Ishikawa (cell line): ENCODE measurements around the gene GCAT.

Experiments used
- CEBPB ChIP-seq: IDR thresholded peaks from 2 replicates; pipeline ENCODE4 v1.6.1; 2012
- CREB1 ChIP-seq: IDR thresholded peaks from 2 replicates; pipeline ENCODE4 v1.6.1; 2012; ENCODE audit warnings: low read depth
- EGR1 ChIP-seq: IDR thresholded peaks from 2 replicates; pipeline ENCODE4 v1.6.1; 2012
- EP300 ChIP-seq: IDR thresholded peaks from 2 replicates; pipeline ENCODE4 v1.6.1; 2012; ENCODE audit warnings: borderline replicate concordance
- FOXM1 ChIP-seq: IDR thresholded peaks from 2 replicates; pipeline ENCODE4 v1.6.1; 2012; ENCODE audit warnings: low read depth, borderline replicate concordance
- MAX ChIP-seq: IDR thresholded peaks from 2 replicates; pipeline ENCODE4 v1.6.1; 2012
- NFIC ChIP-seq: IDR thresholded peaks from 2 replicates; pipeline ENCODE4 v1.6.1; 2012
- RAD21 ChIP-seq: IDR thresholded peaks from 2 replicates; pipeline ENCODE4 v1.6.1; 2012; ENCODE audit warnings: low read depth
- REST ChIP-seq: IDR thresholded peaks from 2 replicates; pipeline ENCODE4 v1.6.1; 2012; ENCODE audit warnings: low read depth, mild to moderate bottlenecking
- TAF1 ChIP-seq: IDR thresholded peaks from 2 replicates; pipeline ENCODE4 v1.6.1; 2012; ENCODE audit warnings: low read depth, mild to moderate bottlenecking
- TCF12 ChIP-seq: IDR thresholded peaks from 2 replicates; pipeline ENCODE4 v1.6.1; 2012; ENCODE audit warnings: low read depth
- TEAD4 ChIP-seq: IDR thresholded peaks from 2 replicates; pipeline ENCODE4 v1.6.1; 2012
- USF1 ChIP-seq: IDR thresholded peaks from 2 replicates; pipeline ENCODE4 v1.6.1; 2012
- YY1 ChIP-seq: IDR thresholded peaks from 2 replicates; pipeline ENCODE4 v1.6.1; 2012; ENCODE audit warnings: low read depth
- ZBTB7A ChIP-seq: IDR thresholded peaks from 2 replicates; pipeline ENCODE4 v1.6.1; 2012; ENCODE audit warnings: low read depth

The GCAT gene

GRCh38 chr22:37850801-37851200 is 43.1 kb downstream of the GCAT start:
- TF ChIP-seq RAD21 (no peak), YY1 (no peak), EP300 (no peak), CREB1 (no peak), TAF1 (no peak), REST (no peak), USF1 (no peak), CEBPB (no peak), TCF12 (no peak), EGR1 (no peak), ZBTB7A (no peak), FOXM1 (no peak), NFIC (no peak), MAX (no peak), TEAD4 (no peak)

GRCh38 chr22:37852418-37852817 is 44.7 kb downstream of the GCAT start:
- no peak for TF ChIP-seq EGR1
- TF ChIP-seq RAD21 = no peak
- no peak for TF ChIP-seq TEAD4
- TF ChIP-seq TAF1 = no peak
- no peak for TF ChIP-seq USF1
- no peak for TF ChIP-seq CREB1
- TF ChIP-seq ZBTB7A = no peak
- TF ChIP-seq CEBPB = no peak
- TF ChIP-seq TCF12 = no peak
- TF ChIP-seq REST = no peak
- no peak for TF ChIP-seq EP300
- no peak for TF ChIP-seq FOXM1
- TF ChIP-seq NFIC = no peak
- TF ChIP-seq YY1 = no peak
- TF ChIP-seq MAX = no peak

- TF ChIP-seq FOXM1 = no peak
- no peak for TF ChIP-seq CEBPB
- no peak for TF ChIP-seq REST
- TF ChIP-seq TCF12 = no peak
- TF ChIP-seq MAX = no peak
- TF ChIP-seq TEAD4 = no peak
- no peak for TF ChIP-seq EP300
- no peak for TF ChIP-seq CREB1
- TF ChIP-seq EGR1 = no peak
- TF ChIP-seq TAF1 = no peak
- TF ChIP-seq NFIC = no peak
- TF ChIP-seq YY1 = no peak
Measured at GRCh38 chr22:37854946-37855345, 47.2 kb downstream of the GCAT start.

GRCh38 chr22:37855462-37855861 is 47.7 kb downstream of the GCAT start:
- TF ChIP-seq TAF1 = no peak
- TF ChIP-seq ZBTB7A = no peak
- TF ChIP-seq TEAD4 = no peak
- TF ChIP-seq CREB1 = no peak
- TF ChIP-seq USF1 = no peak
- no peak for TF ChIP-seq EGR1
- no peak for TF ChIP-seq YY1
- no peak for TF ChIP-seq NFIC
- no peak for TF ChIP-seq FOXM1
- no peak for TF ChIP-seq RAD21
- no peak for TF ChIP-seq EP300
- no peak for TF ChIP-seq TCF12
- no peak for TF ChIP-seq CEBPB
- no peak for TF ChIP-seq MAX
- TF ChIP-seq REST = no peak
